ENCODE results near the gene OR7A17.

Gene OR7A17

GRCh38 chr19:14848822-14849221, 37.1 kb downstream of the OR7A17 start, which contains the start of gene OR7A10:
TSS of gene OR7A10 (minus strand) at chr19:14848922. CDS start at chr19:14841877, 7,045 bp downstream.
- Histone ChIP-seq H3K9me3 (ENCODE audit: control insufficient read depth, insufficient read depth, low read depth, low read length) (no peaks in the 10 kb centered on the region), H3K4me1 (ENCODE audit: control insufficient read depth, insufficient read depth, low read length) (no peaks in the 10 kb centered on the region), H3K27ac (ENCODE audit: low read depth, low read length) (no peak within 1 kb of the TSS), H3K27me3 (ENCODE audit: control insufficient read depth, insufficient read depth, low read length) (peaks cover 40% of the 10 kb centered on the region), H3K4me3 (ENCODE audit: low read depth, low read length) (no peak within 1 kb of the TSS), H3K9ac (ENCODE audit: low read length) (no peak within 1 kb of the TSS), H3K36me3 (ENCODE audit: control insufficient read depth, insufficient read depth, low read length) (no peaks in the 10 kb centered on the region)

GRCh38 chr19:14843578-14843977, 42.4 kb downstream of the OR7A17 start:
- H3K9me3 ChIP-seq (ENCODE audit: control insufficient read depth, insufficient read depth, low read depth, low read length): no peaks in the 10 kb centered on the region
- no peaks in the 10 kb centered on the region for H3K36me3 ChIP-seq (ENCODE audit: control insufficient read depth, insufficient read depth, low read length)
- no peak overlapping the region for H3K4me3 ChIP-seq (ENCODE audit: low read depth, low read length)
- peaks cover 25% of the 10 kb centered on the region for H3K27me3 ChIP-seq (ENCODE audit: control insufficient read depth, insufficient read depth, low read length)
- no peak overlapping the region for H3K27ac ChIP-seq (ENCODE audit: low read depth, low read length)
- H3K9ac ChIP-seq (ENCODE audit: low read length): no peak overlapping the region
- no peaks in the 10 kb centered on the region for H3K4me1 ChIP-seq (ENCODE audit: control insufficient read depth, insufficient read depth, low read length)

GRCh38 chr19:14843169-14843568, 42.8 kb downstream of the OR7A17 start:
- no peak overlapping the region for H3K4me3 ChIP-seq (ENCODE audit: low read depth, low read length)
- H3K4me1 ChIP-seq (ENCODE audit: control insufficient read depth, insufficient read depth, low read length): no peaks in the 10 kb centered on the region
- no peaks in the 10 kb centered on the region for H3K9me3 ChIP-seq (ENCODE audit: control insufficient read depth, insufficient read depth, low read depth, low read length)
- peaks cover 21% of the 10 kb centered on the region for H3K27me3 ChIP-seq (ENCODE audit: control insufficient read depth, insufficient read depth, low read length)
- H3K27ac ChIP-seq (ENCODE audit: low read depth, low read length): no peak overlapping the region
- no peaks in the 10 kb centered on the region for H3K36me3 ChIP-seq (ENCODE audit: control insufficient read depth, insufficient read depth, low read length)
- H3K9ac ChIP-seq (ENCODE audit: low read length): no peak overlapping the region

- H3K27me3 ChIP-seq (ENCODE audit: control insufficient read depth, insufficient read depth, low read length): peaks cover 16% of the 10 kb centered on the region
- no peak overlapping the region for H3K27ac ChIP-seq (ENCODE audit: low read depth, low read length)
- H3K9me3 ChIP-seq (ENCODE audit: control insufficient read depth, insufficient read depth, low read depth, low read length): no peaks in the 10 kb centered on the region
- H3K4me1 ChIP-seq (ENCODE audit: control insufficient read depth, insufficient read depth, low read length): no peaks in the 10 kb centered on the region
- no peaks in the 10 kb centered on the region for H3K36me3 ChIP-seq (ENCODE audit: control insufficient read depth, insufficient read depth, low read length)
- no peak overlapping the region for H3K9ac ChIP-seq (ENCODE audit: low read length)
- H3K4me3 ChIP-seq (ENCODE audit: low read depth, low read length): no peak overlapping the region
These were observed 45.7 kb downstream of the OR7A17 start for GRCh38 chr19:14840206-14840605.

GRCh38 chr19:14837391-14837790, 48.5 kb downstream of the OR7A17 start:
- Histone ChIP-seq H3K36me3 (ENCODE audit: control insufficient read depth, insufficient read depth, low read length) (no peaks in the 10 kb centered on the region), H3K9me3 (ENCODE audit: control insufficient read depth, insufficient read depth, low read depth, low read length) (no peaks in the 10 kb centered on the region), H3K27me3 (ENCODE audit: control insufficient read depth, insufficient read depth, low read length) (peaks cover 3% of the 10 kb centered on the region; the same call in 1 of the 2 replicates), H3K4me1 (ENCODE audit: control insufficient read depth, insufficient read depth, low read length) (0 out of 2 replicates have a peak, but pooled peaks cover 3% of the 10 kb centered on the region), H3K27ac (ENCODE audit: low read depth, low read length) (no peak overlapping the region), H3K9ac (ENCODE audit: low read length) (no peak overlapping the region), H3K4me3 (ENCODE audit: low read depth, low read length) (no peak overlapping the region)

GRCh38 chr19:14835011-14835410, 50.9 kb downstream of the OR7A17 start, which contains the start of the genes OR7A5 and OR7C1:
TSS of gene OR7A5 (minus strand) at chr19:14835185. CDS start at chr19:14828241, 6,944 bp downstream.
TSS of gene OR7C1 (minus strand) at chr19:14835185. CDS start at chr19:14800136, 35,049 bp downstream.
- H3K27ac ChIP-seq (ENCODE audit: low read depth, low read length): no peak within 1 kb of the TSS
- H3K4me1 ChIP-seq (ENCODE audit: control insufficient read depth, insufficient read depth, low read length): 0 out of 2 replicates have a peak, but pooled peaks cover 3% of the 10 kb centered on the region
- H3K36me3 ChIP-seq (ENCODE audit: control insufficient read depth, insufficient read depth, low read length): no peaks in the 10 kb centered on the region
- H3K4me3 ChIP-seq (ENCODE audit: low read depth, low read length): no peak within 1 kb of the TSS
- H3K9ac ChIP-seq (ENCODE audit: low read length): no peak within 1 kb of the TSS
- 0 out of 2 replicates have a peak, but pooled peaks cover under 1% of the 10 kb centered on the region for H3K9me3 ChIP-seq (ENCODE audit: control insufficient read depth, insufficient read depth, low read depth, low read length)
- H3K27me3 ChIP-seq (ENCODE audit: control insufficient read depth, insufficient read depth, low read length): peaks cover 2% of the 10 kb centered on the region; the same call in 1 of the 2 replicates

GRCh38 chr19:14830702-14831101, 55.2 kb downstream of the OR7A17 start:
- Histone ChIP-seq H3K27ac (ENCODE audit: low read depth, low read length) (no peak overlapping the region), H3K9me3 (ENCODE audit: control insufficient read depth, insufficient read depth, low read depth, low read length) (0 out of 2 replicates have a peak, but pooled peaks cover 4% of the 10 kb centered on the region), H3K27me3 (ENCODE audit: control insufficient read depth, insufficient read depth, low read length) (no peaks in the 10 kb centered on the region; the same call in 1 of the 2 replicates), H3K36me3 (ENCODE audit: control insufficient read depth, insufficient read depth, low read length) (no peaks in the 10 kb centered on the region), H3K4me3 (ENCODE audit: low read depth, low read length) (no peak overlapping the region), H3K9ac (ENCODE audit: low read length) (no peak overlapping the region), H3K4me1 (ENCODE audit: control insufficient read depth, insufficient read depth, low read length) (0 out of 2 replicates have a peak, but pooled peaks cover 3% of the 10 kb centered on the region)
